Measurements from ENCODE around the gene ASPA.

- TF ChIP-seq CTCF (conservative IDR thresholded peaks at IDR 0.05; ENCODE audit: low read length) (no peak), EZH2phosphoT487 (IDR thresholded peaks at IDR 0.05; ENCODE audit: borderline replicate concordance, low read depth, low read length) (no peak)
Measured at GRCh38 chr17:3531266-3532101, 55.7 kb downstream of the ASPA start.
